Peyer's patch (tissue), 4 donors: ENCODE measurements around the gene CLTB. TPM values are rescaled to one million over a fixed set of nuclear protein-coding genes. Genes with fewer than 3 reads are reported as not detected.

ENCODE experiments used
- DNase-seq, 3 donors: peaks; one replicate each; pipeline ENCODE4 v3.0.0-alpha.2; 2017 to 2019
- H3K27ac ChIP-seq, 4 donors: fragments of 200-600 bp; sonication (generic); one replicate each; pipeline ENCODE4 v1.5.1; 2016 to 2019
- H3K27me3 ChIP-seq, 2 donors: fragments of 200-600 bp; sonication (generic); one replicate each; pipeline ENCODE4 v1.5.1; 2019
- H3K36me3 ChIP-seq, 3 donors: fragments of 200-600 bp; sonication (generic); one replicate each; pipeline ENCODE4 v1.5.1; 2016 to 2019
- H3K4me1 ChIP-seq, 4 donors: fragments of 200-600 bp; sonication (generic); one replicate each; pipeline ENCODE4 v1.5.1; 2016 to 2019
- H3K4me3 ChIP-seq, 4 donors: fragments of 200-600 bp; sonication (generic); 1 replicate in 3 of 4; 2 replicates in 1 of 4; pipeline ENCODE4 v1.5.1; 2016 to 2019; ENCODE audit warnings: mild to moderate bottlenecking in 1 of 4
- H3K9me3 ChIP-seq, 4 donors: fragments of 200-600 bp; sonication (generic); one replicate each; pipeline ENCODE4 v1.5.1; 2016 to 2019; ENCODE audit warnings: mild to moderate bottlenecking in 1 of 4
- CTCF ChIP-seq, 6 experiments: fragments of 450-650 bp in 4 of 6; fragments of 200-600 bp in 2 of 6; sonication (generic) in 1 of 6; IDR thresholded peaks; one replicate each; pipeline ENCODE4 v1.5.1; 2017 to 2019; ENCODE audit warnings: antibody characterized with exemption in 6 of 6, mild to moderate bottlenecking in 3 of 6, moderate library complexity in 1 of 6
- POLR2A ChIP-seq, 2 donors: fragments of 450-650 bp; IDR thresholded peaks; one replicate each; pipeline ENCODE4 v1.5.1; 2017; ENCODE audit warnings: antibody characterized with exemption in 2 of 2, mild to moderate bottlenecking in 2 of 2, moderate library complexity in 2 of 2
- total RNA-seq, 4 donors: library from RNA; depleted of rRNA; stranded (reverse); fragments of >200 nt; gene quantifications; one replicate each; pipeline ENCODE4 v1.1.0, GENCODE V29; 2016

Gene CLTB
- total RNA-seq, 4 donors from 2014 or later = 87.5 to 211 (median 196) TPM

GRCh38 chr5:176400382-176401156, 15.8 kb downstream of the CLTB start:
- Histone ChIP-seq H3K4me1 (peaks cover 0 to 43% (median 6%) of the 10 kb centered on the region in 4 donors), H3K4me3 (no peak overlapping the region), H3K27me3 (no peaks in the 10 kb centered on the region), H3K36me3 (peaks cover 0 to 29% (median 0%) of the 10 kb centered on the region in 3 donors), H3K27ac (peak overlapping the region in 3 of 4 donors; percentile 64 to 97 (median 93)), H3K9me3 (no peaks in the 10 kb centered on the region)
- TF ChIP-seq POLR2A (IDR thresholded peaks at IDR 0.05) = peak in 1 of 2 donors; percentile 35
- no peak for TF ChIP-seq CTCF (IDR thresholded peaks at IDR 0.05)
- peak in 2 of 3 donors; percentile 86 to 88 for DNase-seq

GRCh38 chr5:176397736-176398420, 18.5 kb downstream of the CLTB start:
- Histone ChIP-seq H3K36me3 (peaks cover 0 to 50% (median 0%) of the 10 kb centered on the region in 3 donors), H3K4me1 (peaks cover 0 to 24% (median 4%) of the 10 kb centered on the region in 4 donors), H3K27me3 (no peaks in the 10 kb centered on the region), H3K9me3 (no peaks in the 10 kb centered on the region), H3K27ac (no peak overlapping the region), H3K4me3 (no peak overlapping the region)
- no peak for DNase-seq
- TF ChIP-seq CTCF (IDR thresholded peaks at IDR 0.05) (no peak), POLR2A (IDR thresholded peaks at IDR 0.05) (no peak)

- H3K4me3 ChIP-seq = no peak overlapping the region
- H3K9me3 ChIP-seq = no peaks in the 10 kb centered on the region
- DNase-seq = no peak
- H3K27me3 ChIP-seq = no peaks in the 10 kb centered on the region
- peaks cover 0 to 9% (median 0%) of the 10 kb centered on the region in 4 donors for H3K4me1 ChIP-seq
- TF ChIP-seq POLR2A (IDR thresholded peaks at IDR 0.05) (no peak), CTCF (IDR thresholded peaks at IDR 0.05) (no peak)
- H3K27ac ChIP-seq = no peak overlapping the region
- H3K36me3 ChIP-seq = peaks cover 0 to 65% (median 0%) of the 10 kb centered on the region in 3 donors
These were observed 20.0 kb downstream of the CLTB start for GRCh38 chr5:176396330-176396729.

- TF ChIP-seq POLR2A (IDR thresholded peaks at IDR 0.05) (no peak), CTCF (IDR thresholded peaks at IDR 0.05) (no peak)
- Histone ChIP-seq H3K36me3 (peaks cover 0 to 76% (median 0%) of the 10 kb centered on the region in 3 donors), H3K27ac (no peak overlapping the region), H3K4me3 (no peak overlapping the region), H3K9me3 (no peaks in the 10 kb centered on the region), H3K4me1 (no peaks in the 10 kb centered on the region), H3K27me3 (no peaks in the 10 kb centered on the region)
- no peak for DNase-seq
These were observed 21.3 kb downstream of the CLTB start for GRCh38 chr5:176394881-176395675.

GRCh38 chr5:176394096-176394495, 22.2 kb downstream of the CLTB start:
- peaks cover 0 to 5% (median 2%) of the 10 kb centered on the region in 4 donors for H3K4me1 ChIP-seq

More at GRCh38 chr5:176394096-176394495, 22.2 kb downstream of the CLTB start:
- no peaks in the 10 kb centered on the region for H3K27me3 ChIP-seq
- H3K27ac ChIP-seq = no peak overlapping the region
- no peak for TF ChIP-seq POLR2A (IDR thresholded peaks at IDR 0.05)
- no peak for TF ChIP-seq CTCF (IDR thresholded peaks at IDR 0.05)
- no peak overlapping the region for H3K4me3 ChIP-seq
- no peak for DNase-seq
- no peaks in the 10 kb centered on the region for H3K9me3 ChIP-seq
- H3K36me3 ChIP-seq = peaks cover 0 to 74% (median 0%) of the 10 kb centered on the region in 3 donors
